GM18951 (cell line): Measurements from ENCODE around the gene CCDC27.

Experiments
- POLR2A ChIP-seq: IDR thresholded peaks from 4 replicates; pipeline ENCODE4 v1.6.1; 2011; ENCODE audit warnings: mild to moderate bottlenecking; ENCODE audit not compliant: insufficient read length, insufficient read depth; ENCODE audit errors: extremely low read depth
- in situ Hi-C: fragments of 300-500 bp; cut with MboI; formaldehyde crosslinking; loops from one replicate; pipeline ENCODE4 v1.12.0; 2022; ENCODE audit warnings: low sequenced_read_pairs, mixed read lengths, inconsistent platforms; ENCODE audit not compliant: unreplicated experiment

The CCDC27 gene

DNA sequence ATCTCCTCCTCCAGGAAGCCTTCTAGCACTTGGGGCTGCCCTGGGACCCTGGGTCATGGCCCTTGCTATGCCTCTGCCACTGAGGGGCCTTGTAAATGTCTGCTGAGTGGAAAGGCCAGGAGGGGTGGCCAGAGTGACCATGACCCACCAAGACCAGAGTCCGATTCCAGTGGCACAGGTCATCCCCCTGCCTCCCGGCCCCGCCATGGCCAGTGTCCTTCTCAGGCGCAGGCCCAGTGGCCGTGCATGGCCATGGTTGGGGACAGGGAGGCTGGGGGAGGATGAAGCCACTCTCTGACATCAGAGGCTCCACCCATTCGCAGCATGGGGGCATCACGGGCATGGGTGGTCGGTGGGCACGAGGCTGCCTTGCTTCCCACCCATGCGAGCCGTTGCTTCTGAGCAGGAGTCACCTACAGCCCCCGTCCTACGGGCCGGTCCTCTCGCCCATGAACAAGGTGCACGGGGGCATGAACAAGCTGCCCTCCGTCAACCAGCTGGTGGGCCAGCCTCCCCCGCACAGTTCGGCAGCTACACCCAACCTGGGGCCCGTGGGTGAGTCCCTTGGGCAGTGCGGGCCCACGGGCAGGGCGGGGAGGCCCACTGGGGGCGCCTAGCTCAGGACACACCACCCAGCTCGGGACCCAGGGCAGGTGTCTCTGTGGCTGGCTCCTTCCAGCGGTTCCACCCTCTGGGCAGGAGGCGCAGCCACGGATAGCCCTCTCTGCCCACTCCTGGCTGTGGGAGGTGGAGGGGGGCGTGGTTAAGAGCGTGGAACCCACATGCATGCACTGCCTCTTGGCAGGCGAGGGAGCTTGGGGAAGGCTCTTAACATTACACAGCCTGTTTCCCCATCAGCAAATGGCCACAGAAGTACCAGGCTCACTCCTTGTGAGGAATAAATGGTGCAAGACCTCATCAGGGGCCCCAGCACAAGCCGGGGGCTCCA is 22.4 kb upstream of the CCDC27 start:
- in situ Hi-C loops = no loop called here
- TF ChIP-seq POLR2A = no peak

- no peak for TF ChIP-seq POLR2A
- in situ Hi-C loops = no loop called here
Observed at GRCh38 chr1:3730543-3731247, 21.6 kb upstream of the CCDC27 start.

- in situ Hi-C loops = no loop called here
- TF ChIP-seq POLR2A = peak; percentile 4
Observed at GRCh38 chr1:3731583-3732433, 20.4 kb upstream of the CCDC27 start.

GRCh38 chr1:3732434-3733093 is 19.7 kb upstream of the CCDC27 start:
- in situ Hi-C loops = no loop called here
- no peak for TF ChIP-seq POLR2A

DNA sequence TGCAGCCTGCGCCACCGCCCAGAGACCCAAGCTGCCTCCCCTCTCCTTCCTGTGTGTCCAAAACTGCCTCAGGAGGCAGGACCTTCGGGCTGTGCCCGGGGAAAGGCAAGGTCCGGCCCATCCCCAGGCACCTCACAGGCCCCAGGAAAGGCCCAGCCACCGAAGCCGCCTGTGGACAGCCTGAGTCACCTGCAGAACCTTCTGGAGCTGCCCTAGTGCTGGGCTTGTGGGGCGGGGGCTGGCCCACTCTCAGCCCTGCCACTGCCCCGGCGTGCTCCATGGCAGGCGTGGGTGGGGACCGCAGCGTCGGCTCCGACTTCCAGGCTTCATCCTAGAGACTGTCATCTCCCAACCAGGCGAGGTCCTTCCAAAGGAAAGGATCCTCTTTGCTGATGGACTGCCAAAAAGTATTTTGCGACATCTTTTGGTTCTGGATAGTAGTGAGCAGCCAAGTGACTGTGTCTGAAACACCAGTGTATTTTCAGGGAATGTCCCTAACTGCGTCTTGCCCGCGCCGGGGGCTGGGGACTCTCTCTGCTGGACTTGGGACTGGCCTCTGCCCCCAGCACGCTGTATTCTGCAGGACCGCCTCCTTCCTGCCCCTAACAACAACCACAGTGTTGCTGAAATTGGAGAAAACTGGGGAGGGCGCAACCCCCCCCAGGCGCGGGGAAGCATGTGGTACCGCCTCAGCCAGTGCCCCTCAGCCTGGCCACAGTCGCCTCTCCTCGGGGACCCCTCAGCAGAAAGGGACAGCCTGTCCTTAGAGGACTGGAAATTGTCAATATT is 19.0 kb upstream of the CCDC27 start:
- in situ Hi-C loops = no loop called here
- no peak for TF ChIP-seq POLR2A

- no peak for TF ChIP-seq POLR2A
- in situ Hi-C loops = no loop called here
Observed at GRCh38 chr1:3733883-3734589, 18.2 kb upstream of the CCDC27 start.

- in situ Hi-C loops = no loop called here
- TF ChIP-seq POLR2A = peak; percentile 26
Observed at GRCh38 chr1:3734602-3735001, 17.6 kb upstream of the CCDC27 start.

DNA sequence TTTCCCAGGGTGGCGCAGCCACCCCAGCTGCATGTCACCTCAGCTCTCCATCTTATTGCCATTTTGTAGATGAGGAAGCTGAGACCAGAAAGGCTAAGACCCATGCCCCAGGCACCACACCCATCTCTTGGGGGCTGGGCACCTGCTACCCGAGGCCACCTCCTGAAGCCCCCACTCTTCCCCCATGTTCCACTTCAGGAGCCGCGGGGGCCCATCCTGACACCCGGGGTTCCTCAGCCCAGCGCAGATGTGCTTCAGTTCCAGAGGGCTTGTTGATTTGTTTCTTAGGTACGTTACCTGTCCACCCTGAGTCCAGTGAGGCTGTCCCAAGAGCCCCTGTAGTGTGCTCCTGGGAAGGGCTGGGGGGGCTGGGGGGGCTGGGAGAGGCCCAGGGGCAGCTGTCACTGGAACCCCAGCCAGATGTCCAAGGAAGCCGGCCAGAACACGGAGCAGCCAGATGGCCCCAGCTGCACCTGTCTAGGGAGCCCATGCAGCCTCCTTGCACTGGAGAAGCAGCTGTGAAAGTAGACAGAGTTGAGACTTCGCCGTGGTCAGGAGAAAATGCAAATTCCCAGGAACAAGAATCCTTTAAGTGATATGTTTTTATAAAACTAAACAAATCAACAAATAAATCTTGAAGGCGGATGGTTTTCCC is 17.1 kb upstream of the CCDC27 start:
- in situ Hi-C loops = no loop called here
- TF ChIP-seq POLR2A = peak; percentile 21

DNA sequence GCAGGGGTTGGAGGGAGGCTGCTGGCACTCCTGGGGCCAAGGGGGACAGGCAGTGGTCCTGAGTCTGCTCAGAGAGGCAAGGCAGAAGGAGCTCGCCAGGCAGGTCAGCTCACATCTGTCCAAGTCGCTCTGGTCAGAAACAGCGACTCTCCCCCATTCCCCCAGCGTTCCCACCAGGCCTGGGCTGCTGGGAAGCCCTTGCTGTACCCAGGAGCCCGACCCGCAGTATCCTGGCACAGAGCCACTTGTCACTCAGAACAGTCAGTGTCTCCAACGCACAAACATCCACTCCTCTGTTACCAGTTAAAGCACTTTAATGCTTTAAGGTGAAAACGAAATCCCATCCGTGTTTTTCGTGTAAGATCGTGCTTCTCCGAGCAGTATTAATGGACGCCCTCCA is 16.6 kb upstream of the CCDC27 start:
- in situ Hi-C loops = no loop called here
- no peak for TF ChIP-seq POLR2A

DNA sequence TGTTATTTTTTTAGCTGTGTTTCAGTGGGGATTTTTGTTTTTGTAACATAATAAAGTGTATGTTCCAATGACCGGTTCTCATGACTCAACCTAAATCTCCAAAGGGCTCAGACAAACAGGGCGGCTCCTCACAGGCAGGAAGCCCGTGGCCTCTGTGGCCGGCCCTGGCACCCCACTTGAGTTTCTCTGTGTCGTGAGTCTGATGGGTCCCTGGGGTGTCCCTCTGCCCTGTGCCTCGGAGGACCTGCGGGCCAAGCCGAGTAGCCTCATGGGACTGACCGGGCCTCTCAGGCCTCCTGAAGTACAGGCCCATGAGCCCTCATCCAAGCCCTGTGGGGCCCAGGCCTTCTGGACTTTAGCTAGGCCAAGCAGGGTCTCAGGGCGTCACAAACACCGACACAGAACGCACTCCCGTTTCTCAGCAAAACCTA is 16.1 kb upstream of the CCDC27 start:
- in situ Hi-C loops = no loop called here
- no peak for TF ChIP-seq POLR2A

- TF ChIP-seq POLR2A = no peak
- in situ Hi-C loops = no loop called here
Observed at GRCh38 chr1:3736708-3737107, 15.5 kb upstream of the CCDC27 start.
